Activated T-cell treated with anti-CD3 and anti-CD28 coated beads for 48 hours (primary cell): ENCODE data around the gene PAX6.

Experiments
- DNase-seq: peaks from one replicate; pipeline ENCODE4 v3.0.0-alpha.2; 2020; ENCODE audit warnings: low read depth

The PAX6 gene

DNA sequence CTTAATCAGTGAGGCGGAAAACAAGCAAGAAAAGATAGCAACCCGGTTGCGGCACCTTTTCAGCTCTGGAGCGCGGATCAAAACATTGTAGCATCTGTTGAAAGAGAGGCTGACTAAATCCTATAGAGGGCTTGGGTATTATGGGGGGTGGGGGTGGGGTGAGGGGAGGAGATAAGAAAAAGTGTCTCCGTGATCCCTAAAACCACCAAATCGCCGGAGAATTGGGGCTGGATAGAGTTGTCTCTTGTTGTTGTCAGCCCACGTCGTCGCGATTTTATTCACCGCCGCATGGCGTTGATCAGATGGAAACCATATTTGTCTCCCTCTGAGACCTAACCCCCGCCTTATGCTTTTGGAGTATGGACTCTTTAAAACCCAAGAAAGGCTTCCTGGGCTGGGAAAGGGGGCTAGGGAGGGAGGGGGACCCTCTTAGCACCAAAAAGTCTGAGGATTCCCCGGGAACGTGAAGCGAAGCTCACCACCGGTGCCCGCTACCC, 13.0 kb downstream of the PAX6 start:
- no peak for DNase-seq

DNA sequence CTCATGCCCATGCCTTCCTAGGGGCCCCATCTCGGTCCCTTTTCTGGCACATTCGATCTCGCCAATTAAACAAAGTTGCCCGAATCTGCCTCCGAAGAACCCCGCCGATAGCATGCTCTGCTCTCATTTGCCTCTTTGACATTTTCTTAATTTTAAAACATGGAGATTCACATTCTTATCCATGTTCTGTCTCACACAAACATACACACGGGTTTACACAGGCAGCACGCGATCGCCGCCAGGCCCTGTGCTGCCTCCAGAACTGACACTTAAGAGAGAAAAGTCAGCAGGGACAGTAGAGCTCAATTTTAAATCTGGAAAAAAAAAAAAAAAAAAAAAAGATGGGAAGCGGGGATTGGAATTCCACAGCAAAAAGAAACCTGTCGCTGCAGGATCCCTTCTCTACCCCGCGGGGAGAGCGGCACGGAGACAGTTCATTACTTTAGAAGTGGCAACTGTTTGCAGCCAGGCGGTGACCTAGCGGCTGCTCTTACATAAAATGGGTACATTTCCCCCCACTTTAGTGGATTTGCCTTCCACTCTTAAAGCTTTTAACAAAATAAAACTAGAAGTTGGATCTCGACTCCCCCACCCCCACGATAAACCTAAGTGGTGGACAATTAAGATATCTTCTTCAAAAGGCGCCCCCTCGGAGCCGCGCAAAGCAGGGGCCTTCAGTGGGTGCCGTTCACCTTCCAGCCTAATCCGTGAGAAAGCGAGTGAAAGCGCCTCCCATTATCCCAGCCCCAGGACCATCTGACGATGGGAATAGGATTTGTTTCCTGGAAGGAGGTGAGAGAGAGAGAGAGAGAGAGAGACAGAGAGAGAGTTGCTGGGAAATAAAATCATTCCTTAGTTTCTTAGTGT, 13.7 kb downstream of the PAX6 start:
- DNase-seq = no peak

DNA sequence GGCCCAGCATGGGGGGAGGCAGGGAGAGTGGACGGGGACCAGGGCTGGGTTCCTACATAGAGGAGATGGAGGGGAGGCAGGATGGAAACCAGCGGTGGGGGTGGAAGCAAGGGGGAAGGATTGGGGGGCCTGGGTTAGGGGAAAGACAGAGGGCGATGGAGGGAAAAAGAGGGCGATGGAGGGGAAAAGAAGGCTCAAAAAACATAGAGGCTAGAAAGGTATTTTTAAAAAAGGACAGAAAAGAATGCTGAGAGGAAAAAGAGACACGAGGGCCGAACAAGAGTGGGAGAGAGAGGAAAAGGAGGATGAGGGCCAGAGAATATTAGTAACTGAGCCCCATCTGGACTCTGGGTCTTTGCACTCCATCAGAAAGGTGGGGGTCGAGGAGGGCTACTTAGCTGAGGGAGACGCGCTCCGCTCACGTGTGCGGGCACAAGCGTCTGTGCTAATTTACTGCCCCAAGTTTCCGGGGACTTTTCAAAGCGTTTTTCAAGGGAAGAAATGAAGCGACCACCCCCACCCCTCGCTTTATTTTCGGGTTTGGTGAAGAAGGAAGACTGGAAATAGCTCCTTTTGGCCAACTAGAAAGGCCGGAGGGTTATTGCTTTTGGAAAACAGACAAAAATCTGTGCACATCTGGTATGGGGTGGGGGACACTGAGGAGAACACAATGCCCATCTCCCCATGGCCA, 14.5 kb downstream of the PAX6 start:
- no peak for DNase-seq

DNA sequence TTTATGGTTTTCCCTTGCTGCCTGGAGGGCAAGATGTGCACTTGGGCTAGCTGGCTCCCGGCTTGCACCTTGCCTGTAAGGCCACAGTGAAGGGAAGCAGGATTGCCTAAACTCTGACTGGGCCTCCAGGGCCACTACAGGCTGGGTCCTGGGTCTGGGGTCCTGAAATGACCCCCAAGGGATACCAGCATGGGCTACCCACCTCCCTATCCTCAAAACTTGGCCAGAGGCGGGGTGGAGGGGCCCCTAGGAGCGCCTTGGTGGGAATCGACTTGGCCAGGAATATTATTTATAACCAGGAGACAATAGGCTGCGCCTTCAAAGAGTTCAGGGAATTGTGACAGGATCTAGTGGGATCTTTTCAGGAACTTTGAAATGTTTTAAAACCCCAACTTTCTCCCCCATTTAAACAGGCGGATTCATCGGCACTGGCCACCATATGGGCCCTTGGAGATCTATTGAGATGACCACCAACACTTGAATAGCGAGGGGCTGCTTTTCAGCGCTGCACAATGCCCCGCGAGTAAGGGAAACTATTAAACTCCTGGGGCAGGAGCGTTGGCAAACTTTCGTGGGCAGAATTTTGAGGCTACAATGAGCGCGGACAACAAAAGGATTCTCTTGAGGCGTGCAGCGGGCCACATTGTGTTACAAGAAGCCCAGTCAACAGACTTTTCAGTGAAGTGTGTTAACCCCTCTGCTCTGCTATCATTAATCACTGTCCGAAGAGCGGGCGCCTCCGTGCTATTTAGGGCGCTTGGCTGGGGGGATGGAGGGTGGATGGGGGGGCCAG, 15.2 kb downstream of the PAX6 start:
- no peak for DNase-seq

DNA sequence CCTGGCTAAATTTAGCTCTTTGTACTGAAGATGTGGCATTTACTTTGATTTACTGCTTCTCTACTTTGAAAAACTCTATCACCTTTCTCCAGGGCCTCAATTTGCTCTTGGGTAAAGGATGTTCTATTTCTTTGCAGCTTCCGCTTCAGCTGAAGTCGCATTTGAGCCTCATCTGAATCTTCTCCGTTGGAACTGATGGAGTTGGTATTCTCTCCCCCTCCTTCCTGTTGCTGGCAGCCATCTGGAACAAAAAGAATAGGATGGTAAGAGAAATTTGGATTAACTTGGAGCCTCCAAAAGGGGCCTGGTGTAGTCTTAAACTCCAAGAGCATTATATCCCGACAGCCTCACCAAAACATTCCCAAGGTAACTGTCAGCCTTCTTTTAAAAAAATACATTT, 16.6 kb downstream of the PAX6 start:
- no peak for DNase-seq

DNA sequence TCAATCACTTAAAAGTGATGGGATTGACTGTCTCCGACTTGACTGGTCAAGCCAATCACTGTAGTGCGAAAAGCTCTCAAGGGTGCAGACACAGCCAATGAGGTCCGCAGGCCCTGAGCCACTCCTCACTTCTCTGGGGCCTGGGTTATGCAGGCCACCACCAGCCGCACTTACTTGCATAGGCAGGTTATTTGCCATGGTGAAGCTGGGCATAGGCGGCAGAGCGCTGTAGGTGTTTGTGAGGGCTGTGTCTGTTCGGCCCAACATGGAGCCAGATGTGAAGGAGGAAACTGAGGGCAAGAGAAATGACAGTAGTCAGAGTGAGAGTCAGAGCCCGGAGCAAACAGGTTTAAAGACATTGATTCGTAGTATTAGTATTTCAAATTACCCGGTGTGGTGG, 17.9 kb downstream of the PAX6 start:
- DNase-seq = no peak

DNA sequence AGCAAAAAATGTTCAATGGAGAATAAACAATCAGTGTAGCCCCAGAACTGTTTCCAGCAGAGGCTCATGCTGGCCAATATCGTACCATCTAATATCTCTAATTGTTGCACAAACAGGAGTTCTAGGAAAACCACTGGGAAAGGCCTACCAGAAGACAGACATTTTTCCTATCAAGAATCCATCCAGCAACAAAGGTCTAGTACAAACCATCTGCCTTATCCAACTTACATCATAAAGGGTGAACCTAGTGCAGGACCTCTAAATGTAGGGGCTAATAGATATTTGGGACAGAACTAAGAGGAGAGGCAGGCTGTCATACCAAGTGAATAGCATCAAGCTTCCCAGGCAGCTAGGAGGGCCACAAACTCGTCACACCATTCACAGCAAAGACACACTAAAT, 18.7 kb downstream of the PAX6 start:
- no peak for DNase-seq

DNA sequence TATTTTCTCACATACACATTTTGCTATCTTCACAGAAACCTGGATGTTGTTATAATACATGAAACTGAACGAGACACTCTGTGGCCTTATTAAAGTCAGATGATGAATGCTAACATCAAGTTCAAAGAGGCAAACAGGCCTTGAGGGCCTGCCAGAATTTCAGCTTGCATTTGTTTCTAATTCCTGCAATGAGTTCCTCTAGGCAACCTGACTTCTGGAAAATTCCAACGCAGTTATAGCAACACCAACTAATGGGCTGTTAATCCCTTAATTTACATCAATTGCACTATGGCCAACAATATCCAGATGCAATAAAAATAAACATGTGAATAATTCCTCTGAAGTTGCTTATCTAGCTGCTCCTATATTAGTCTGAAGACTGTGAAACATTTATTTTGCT, 19.1 kb downstream of the PAX6 start:
- DNase-seq = no peak

DNA sequence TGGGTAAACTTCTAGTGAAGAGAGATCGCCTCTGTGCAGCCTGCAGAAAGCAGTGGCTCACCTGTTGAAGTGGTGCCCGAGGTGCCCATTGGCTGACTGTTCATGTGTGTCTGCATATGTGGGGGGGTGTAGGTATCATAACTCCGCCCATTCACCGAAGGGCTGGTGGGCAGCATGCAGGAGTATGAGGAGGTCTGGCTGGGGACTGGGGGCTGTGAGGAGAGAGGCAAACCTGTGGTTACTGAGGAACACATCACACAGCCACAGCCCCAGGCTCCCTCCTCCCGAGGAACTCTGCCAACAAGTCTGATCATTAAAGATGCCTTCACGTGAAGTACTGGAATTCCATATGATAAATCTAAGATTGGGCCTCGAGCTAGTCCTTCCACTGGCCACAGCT, 20.5 kb downstream of the PAX6 start:
- no peak for DNase-seq

DNA sequence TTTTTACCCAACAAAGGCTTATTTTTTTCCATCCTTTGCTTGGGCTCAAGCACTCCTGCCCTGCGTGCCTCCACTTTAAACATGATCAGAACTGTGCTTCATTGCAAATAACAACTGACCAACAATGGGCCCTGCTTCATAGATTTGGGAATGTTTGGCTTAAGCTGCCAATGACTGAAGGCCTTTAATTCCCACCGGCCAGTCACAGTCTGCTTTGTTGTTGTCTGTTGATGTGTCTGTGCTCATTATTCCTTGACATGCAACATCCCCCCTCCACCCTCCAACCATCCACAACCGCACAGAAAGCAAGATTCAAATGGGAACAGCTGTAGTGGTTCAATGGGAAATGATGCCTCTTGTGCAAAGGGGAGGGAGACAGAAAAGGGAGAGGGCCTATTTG, 23.0 kb downstream of the PAX6 start:
- DNase-seq = no peak

DNA sequence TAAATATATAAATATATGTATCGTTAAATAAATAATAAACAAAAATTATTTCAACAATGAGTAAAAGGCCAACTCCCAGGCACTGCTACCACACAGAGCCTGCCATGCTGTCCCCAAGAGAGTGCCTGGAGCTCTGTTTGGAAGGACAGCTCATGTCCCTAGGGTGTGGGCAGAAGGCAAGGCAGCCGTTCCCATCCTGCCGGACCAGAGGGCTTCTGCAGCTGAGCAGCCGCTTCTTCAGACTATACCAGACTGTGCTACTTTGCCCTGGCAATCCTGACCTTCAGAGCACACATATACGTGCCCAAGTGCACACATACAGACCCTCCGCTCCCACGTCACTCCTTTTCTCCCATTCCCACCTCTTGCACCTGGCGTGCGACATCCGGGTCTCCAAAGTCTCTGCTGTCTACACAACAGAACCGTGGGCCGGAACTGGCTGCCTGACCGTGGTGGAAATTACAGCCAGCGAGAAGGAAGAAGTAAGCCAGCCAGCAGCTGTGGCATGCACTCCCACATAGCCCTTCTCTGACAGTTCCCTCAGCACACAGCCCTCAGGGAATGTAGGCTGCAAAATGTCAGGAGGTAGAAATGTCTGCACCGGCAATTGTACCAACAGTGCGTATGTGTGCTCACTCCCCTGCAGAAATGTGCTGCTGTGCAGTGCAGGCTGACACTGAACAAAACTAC, 24.0 kb downstream of the PAX6 start:
- no peak for DNase-seq

DNA sequence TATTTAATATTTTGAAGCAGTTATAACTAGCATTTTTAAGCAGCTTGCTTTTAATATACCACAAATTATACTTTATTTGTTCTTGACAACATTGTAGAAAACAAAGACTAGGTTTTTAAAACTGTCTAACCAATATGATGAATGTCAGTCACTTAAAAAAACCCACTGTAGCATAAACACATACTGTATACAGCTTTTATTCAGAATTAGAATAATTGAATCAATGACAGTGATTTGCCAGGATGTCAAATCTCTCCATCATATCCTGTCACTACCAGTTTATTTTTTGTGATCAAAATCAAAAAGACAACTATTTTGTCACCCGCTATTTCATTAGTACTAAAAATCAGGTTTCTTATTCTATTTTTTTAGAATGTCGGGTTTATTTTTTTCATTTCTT, 26.5 kb downstream of the PAX6 start:
- DNase-seq = no peak

DNA sequence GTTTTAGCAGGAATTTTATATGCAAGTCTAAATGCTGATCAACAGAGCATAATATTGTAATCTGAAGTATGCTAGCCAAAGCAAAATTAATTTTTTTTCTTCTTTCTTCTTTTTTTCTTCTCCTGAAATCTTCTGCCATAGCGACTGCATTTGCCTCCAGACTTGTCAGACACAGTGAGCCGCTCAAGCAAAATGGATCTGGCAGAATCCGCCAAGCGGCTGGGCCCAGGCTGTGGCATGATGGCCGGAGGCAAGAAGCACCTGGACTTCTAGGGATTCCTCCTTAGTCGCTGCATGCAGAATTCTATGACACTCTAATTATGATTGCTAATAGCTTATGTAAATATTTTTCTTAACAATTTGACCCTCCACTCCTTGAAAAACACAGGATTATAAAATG, 27.9 kb downstream of the PAX6 start:
- no peak for DNase-seq

DNA sequence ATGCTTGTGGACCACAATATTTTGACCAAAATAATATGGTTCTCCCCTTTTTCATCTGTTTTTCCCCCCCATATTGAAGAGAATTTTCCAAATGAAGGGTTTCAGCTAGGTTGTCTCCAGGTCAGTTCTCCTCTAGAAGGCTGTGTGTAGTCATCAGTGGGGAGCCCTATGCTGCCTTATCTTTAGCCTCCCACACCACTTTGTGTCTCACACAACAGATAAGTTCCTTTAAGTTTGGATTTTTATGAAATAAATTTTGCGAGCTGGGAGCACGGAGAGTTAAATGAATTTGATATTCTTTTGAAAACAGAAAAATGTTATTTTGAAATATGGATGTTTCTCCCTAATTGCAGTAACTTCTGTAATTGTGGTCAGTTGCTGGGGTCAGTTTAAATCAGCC, 28.9 kb downstream of the PAX6 start:
- no peak for DNase-seq

DNA sequence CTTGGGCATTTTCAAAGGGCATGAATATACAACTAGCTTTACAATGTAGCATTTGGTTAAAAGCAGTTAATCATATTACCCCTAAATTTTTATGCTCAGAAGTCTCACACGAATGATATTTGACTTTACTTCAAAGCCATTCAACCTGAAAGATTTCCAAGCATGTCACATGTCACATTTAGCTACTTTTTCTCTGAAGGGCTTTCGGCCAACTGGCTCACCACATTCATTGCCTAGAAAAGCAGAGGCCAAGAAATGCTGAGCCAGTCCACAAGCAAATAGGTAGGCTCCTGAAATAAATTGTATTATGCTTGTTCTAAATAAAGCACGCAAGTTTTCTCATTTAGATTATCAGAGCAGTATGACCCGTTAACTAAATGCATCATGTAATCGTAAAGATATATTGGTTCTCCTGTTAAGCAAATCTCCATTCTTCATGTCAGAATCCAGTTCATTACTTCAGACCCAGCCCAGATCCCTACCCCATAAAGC, 30.6 kb downstream of the PAX6 start:
- DNase-seq = no peak

DNA sequence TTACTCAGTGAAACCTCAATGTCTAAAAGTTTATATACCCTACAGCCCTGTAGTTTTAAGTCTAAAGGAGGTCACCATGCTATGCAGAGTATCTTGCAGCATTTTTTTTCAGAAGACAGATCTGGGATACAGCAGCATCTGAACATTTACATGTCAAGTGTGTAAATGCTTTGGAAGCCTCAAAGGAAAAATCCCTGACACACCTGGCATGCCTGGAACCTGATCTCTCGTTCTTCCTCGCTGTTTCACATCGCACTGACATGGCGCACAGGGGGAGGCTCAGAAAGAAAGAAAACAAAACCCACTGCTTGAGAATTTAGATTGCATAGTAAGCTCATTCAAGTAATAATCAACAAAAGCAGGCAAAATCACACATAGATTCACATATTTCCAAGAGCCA, 31.0 kb downstream of the PAX6 start:
- no peak for DNase-seq

DNA sequence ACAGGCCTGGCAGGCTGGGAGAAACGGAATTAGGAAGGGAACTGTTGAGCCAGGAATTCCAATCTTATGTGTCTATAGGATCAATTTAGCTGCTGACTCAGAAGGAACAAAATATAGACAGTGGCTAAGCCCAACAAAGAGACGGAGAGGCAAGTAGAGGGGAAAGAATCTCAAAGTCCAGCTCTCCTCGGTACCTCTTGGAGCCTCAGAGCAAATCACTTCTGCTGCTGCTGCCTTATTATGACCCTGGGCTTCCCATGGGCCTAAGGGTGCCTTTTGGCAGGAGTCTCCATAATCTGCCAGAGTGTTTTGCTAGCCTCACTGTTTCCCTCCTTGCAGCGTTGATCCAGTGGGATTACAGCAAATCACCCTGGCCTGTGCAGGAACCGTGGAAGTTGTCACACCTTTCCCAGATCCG, 31.7 kb downstream of the PAX6 start:
- no peak for DNase-seq

DNA sequence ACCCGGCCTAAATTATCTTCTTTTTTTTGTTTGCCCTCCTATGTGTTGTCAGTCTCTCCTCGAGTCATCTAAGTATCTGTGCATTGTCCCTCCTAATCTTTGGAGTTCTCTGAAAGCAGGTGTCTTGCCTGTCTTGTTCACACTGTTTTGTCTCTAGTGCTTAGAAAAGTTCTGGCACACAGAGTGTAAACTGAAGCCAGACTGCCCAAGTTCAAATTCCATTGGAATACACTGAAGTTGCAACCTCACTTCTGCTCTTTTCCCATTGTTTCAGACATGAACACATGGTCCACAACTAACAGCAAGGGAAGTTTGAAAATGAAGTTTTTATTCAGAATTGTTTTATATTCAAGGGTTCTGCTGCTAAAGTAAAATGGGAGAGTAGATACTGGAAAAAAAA, 38.7 kb downstream of the PAX6 start:
- no peak for DNase-seq

DNA sequence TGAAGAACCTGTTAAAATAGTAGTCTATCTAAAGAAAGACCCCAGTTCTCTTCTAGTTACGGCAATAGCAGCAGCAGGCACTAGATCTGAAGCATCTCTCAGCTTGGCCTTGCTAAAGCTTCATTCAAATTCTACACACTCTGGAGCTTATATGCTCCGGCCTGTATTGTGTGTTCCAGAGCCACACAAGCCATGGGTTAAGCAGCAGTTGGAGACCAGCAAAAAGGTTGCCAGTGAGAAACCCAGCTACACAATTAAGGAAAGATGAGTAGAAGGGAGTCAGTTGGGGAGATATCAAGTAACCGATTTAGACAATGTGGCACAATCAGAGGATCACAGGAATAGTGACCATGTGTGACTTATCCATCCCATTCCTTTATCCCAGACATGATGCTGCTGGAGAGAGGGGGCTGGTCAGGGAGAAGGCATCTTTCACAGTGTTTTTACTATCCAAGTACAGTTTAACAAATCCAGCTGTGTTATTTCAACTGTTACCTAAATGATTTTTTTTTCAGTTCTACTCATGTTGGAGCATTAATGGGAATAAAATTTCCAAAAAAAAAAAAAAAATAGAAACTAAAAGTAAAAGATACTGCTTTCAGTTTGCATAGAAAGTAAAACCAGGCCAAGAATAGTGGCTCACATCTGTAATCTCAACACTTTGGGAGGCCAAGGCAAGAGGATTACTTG, 41.0 kb downstream of the PAX6 start:
- no peak for DNase-seq

DNA sequence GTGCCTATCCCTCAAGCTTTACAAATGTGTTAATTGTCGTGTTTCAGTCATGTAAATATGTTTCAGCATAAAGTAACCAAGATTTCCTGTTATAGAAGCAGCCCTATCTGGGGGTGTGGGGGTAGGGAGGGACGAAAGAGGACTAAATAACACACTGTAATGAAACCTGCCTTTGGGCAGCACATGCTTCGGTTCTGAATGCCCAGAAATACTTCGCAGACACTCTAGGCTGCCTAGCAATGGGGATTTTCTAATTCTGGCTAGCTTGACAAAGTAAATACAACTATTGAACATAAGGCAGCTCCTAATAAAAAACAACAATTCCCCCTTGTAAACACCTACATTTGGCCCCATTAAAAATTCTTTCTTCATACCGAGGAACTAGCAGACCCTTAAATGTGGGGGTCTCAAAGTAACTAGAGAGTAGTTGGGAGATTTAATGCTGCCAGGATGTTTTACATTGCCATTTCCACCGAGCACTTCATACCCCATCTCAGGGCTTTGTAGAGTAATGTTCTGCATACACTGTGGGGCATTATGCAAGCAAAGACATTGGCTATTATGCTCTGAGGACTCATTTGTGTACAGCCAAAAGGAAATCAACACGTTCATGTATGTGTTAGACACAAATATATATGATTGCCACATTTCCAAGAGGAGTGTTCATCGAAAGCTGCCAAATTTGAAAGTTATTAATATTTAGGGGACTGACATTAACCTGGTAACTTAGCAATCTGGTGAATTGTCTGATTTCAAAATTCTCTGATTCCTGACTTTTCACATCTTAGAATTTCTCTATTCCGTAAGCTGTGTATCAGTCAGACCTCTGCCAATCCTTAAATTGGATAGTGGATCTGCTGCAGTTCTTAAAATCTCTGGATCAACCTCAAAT, 42.1 kb downstream of the PAX6 start:
- no peak for DNase-seq
